PC-9 (cell line): ENCODE data around the gene ANKRD16.

Source experiments
- CTCF ChIP-seq: fragments of 200-600 bp; sonication (generic); conservative IDR thresholded peaks from 2 replicates; pipeline ENCODE4 v1.6.1; 2017; ENCODE audit warnings: mixed run types, antibody characterized with exemption, mild to moderate bottlenecking, moderate library complexity
- EZH2 ChIP-seq: fragments of 200-600 bp; sonication (generic); IDR thresholded peaks from 2 replicates; pipeline ENCODE4 v1.8.0; 2017; ENCODE audit warnings: antibody characterized with exemption, low read depth

GRCh38 chr10:5910323-5911100 lies 20.8 kb upstream of the ANKRD16 start:
- TF ChIP-seq CTCF (no peak), EZH2 (no peak)
